Activated CD8-positive, alpha-beta memory T cell treated with anti-CD3 and anti-CD28 coated beads, Interleukin-2, amount 50 U/mL, for 48 hours (primary cell): Measurements from ENCODE around the gene BARX1.
"Not testable (repeated sequence)": the region's sequence is repeated elsewhere in the genome, so short reads cannot be mapped to it uniquely, and the experiment has no call there.

ENCODE experiments used
- DNase-seq: peaks from one replicate; pipeline ENCODE4 v3.0.0-alpha.2; 2020

Gene BARX1

GRCh38 chr9:93955111-93955980 is at the start of gene BARX1:
Gene BARX1, minus strand, starts transcription at chr9:93955355. Its CDS starts 209 bp downstream, at chr9:93955146.
- peak; percentile 68 for DNase-seq

GRCh38 chr9:94002316-94003140 is 47.4 kb upstream of the BARX1 start:
- DNase-seq: no peak

- DNase-seq: no peak
Measured at GRCh38 chr9:93996863-93997262, 41.7 kb upstream of the BARX1 start.

GRCh38 chr9:93996367-93996766 is 41.2 kb upstream of the BARX1 start:
- DNase-seq: no peak

DNA sequence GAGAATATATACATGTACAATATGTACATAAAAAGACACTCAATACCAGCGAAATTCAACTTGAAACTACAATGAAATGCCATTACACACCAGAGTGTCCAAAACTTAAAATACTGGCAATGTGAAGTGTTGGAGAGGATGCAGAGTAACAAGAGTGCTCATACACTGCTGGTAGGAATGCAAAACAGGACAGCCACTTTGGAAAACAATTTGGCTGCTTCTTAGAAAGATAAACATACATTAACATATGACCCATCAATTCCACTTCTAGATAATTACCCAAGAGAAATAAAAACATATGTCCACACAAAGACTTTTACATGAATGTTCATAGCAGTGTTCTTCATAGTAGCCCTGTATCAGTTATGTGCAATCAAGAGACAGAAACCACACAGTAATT is 39.4 kb upstream of the BARX1 start:
- DNase-seq: no peak

GRCh38 chr9:93994132-93994531 is 39.0 kb upstream of the BARX1 start:
- DNase-seq: no peak

GRCh38 chr9:93992830-93993229 is 37.7 kb upstream of the BARX1 start:
- DNase-seq: no peak

- DNase-seq: no peak
Measured at GRCh38 chr9:93990448-93990847, 35.3 kb upstream of the BARX1 start.

DNA sequence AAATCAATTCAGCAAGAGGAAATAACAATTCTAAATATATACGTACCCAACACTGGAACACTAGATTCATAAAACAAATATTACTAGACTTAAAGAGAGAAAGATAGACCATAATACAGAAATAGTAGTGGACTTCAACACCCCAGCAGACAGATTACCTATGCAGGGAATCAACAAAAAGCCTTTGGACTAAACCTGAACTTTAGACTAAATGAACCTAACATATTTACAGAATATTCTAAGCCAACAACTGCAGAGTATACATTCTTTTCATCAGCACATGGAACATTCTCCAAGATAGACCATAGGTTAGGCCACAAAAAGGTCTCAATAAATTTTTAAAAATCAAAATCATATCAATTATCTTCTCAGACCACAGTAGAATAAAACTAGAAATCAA is 32.9 kb upstream of the BARX1 start:
- no peak for DNase-seq

DNA sequence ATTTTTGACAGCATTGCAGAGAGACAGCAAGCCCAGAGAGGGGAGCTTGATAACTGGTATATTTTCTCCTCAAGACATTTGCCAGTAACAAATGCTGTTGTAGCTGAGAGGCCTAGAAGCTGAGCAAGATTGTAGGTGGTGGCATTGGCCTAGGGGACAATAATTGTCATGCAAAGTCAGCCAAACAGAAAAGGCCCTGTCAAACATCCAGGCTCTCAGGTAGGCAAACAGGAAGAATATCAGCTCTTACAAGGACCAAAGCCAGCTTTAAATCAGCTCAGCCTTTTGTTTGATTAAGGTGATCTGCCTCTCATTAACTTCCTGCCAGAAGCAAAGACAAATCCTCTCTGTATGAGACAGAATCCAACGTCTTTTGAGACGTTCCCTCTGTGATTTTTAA is 29.7 kb upstream of the BARX1 start:
- DNase-seq: no peak

DNA sequence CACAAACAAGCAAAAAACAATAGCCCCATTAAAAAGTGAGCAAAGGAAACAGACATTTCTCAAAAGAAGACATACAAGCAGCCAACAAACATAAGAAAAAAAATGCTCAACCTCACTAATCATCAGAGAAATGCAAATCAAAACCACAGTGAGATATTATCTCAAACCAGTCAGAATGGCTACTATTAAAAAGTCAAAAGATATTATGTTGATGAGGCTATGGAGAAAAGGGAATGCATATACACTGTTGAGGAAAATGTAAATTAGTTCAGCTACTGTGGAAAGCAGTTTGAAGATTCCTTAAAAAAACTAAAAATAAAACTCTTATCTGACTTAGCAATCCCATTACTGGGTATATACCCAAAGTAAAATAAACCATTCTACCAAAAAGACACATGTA is 28.7 kb upstream of the BARX1 start:
- no peak for DNase-seq

- DNase-seq: no peak
Measured at GRCh38 chr9:93979721-93980120, 24.6 kb upstream of the BARX1 start.

- DNase-seq: no peak
Measured at GRCh38 chr9:93978551-93978950, 23.4 kb upstream of the BARX1 start.

DNA sequence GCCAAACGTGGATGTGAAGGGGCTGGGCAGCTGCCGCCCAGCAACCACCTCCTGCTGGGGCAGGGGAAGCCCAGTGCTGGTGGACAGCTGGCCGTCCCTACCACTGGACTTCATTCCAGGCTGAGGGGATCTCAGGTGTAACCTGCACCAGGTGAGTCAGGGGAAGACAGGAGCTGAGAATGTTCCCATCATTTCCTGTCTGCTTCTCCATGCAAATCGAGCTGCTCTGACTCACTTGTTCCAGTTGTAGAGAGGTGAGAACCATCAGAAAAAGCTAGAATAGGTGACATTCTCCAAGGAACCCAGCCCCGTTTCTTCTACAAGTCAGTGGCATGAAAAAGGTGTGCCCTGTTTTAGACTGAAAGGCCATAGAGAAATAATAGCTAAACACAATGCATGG is 21.8 kb upstream of the BARX1 start:
- no peak for DNase-seq

DNA sequence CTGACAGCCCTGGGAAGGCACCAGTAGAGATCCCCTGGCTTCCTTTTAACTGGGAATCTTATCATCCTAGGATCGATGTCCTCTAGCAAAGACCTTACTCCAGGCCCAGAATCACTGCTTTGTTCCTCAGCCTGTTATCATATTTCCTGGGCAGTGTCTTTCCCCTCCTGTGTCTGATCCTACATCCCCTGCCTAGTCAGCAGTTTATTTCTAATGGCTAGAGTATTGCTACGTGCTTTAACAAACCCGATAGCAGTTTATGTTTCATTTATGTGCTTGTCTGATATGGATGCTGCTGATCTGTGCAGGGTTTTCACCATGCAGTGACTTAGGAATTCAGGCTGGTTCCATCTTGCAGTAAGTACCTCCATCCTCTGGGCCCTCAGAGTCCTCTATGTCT is 20.9 kb upstream of the BARX1 start:
- DNase-seq: no peak

GRCh38 chr9:93975262-93975661 is 20.1 kb upstream of the BARX1 start:
- no peak for DNase-seq

- no peak for DNase-seq
Measured at GRCh38 chr9:93974151-93974550, 19.0 kb upstream of the BARX1 start.

DNA sequence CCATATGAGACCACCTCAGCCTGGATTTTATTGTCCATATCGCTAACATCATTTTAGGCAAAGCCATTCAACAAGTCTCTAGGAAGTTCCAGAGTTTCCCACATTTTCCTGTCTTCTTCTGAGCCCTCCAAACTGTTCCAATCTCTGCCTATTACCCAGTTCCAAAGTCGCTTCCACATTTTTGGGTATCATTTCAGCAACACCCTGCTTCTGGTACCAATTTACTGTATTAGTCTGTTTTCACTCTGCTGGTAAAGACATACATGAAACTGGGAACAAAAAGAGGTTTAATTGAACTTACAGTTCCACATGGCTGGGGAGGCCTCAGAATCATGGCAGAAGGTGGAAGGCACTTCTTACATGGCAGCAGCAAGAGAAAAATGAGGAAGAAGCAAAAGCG is 17.5 kb upstream of the BARX1 start:
- DNase-seq: not testable (repeated sequence)

- DNase-seq: no peak
Measured at GRCh38 chr9:93969328-93969661, 14.1 kb upstream of the BARX1 start.

DNA sequence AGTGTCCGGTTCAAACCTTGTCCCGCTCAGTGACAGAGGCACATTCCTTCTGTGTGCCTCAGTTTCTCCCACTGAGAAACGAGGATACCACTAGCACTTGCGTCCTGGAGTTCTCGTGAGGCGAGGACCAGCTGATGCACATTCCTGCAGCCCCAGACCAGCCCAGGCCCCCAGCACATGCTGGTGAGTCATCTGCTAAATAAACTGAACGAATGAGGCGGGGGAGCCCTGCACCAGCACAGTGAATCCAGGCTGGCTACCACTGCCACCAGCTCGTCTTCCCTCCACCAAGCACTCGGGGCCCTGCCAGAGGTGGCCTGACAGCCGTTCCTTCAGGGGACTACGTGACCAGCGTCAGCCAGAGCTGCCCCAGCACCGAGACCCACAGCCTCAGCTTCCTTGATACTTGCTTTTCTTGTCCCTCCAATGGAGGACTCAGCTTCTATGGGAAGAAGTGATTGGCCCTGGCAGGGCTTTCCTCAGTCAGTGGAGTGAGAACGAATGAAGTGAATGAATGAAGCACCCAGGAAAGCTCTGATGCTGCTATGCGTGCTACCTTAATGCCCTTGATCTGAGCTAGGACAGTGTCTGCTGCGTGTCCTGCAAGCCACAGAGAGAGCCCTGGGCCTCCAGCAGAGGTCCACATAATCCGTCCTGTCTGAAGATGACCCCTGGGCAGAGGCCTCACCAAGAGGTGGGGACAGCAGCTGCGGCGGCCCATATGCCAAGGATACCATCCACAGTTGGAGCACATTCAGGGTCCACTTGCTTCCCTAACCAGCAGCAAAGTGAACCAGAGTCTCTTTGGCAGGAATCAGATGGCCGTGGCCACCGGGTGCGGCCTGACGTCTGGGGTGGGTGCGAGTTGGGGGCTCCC is 13.5 kb upstream of the BARX1 start:
- DNase-seq: no peak

- no peak for DNase-seq
Measured at GRCh38 chr9:93967020-93967803, 12.1 kb upstream of the BARX1 start.

GRCh38 chr9:93965830-93966577 is 10.8 kb upstream of the BARX1 start:
- DNase-seq: no peak
